Neural progenitor cell (in vitro differentiated cells): ENCODE data around the gene PHACTR2. TPM values are rescaled to one million over a fixed set of nuclear protein-coding genes. Genes with fewer than 3 reads are reported as not detected.

ENCODE experiments used
- DNase-seq: peaks from one replicate; pipeline ENCODE4 v3.0.0-alpha.2; 2016; ENCODE audit warnings: low spot score
- H2AFZ ChIP-seq: fragments of 200-600 bp; sonication (generic); replicated peaks from 2 replicates; pipeline ENCODE4 v1.6.1; 2016; ENCODE audit warnings: antibody characterized with exemption
- H3F3A ChIP-seq: fragments of 200-600 bp; sonication (generic); 2 replicates; pipeline ENCODE4 v1.6.1; 2016; ENCODE audit warnings: antibody characterized with exemption, low read depth
- H3K27ac ChIP-seq: fragments of 200-600 bp; sonication (generic); 2 replicates; pipeline ENCODE4 v1.5.1; 2016; ENCODE audit warnings: mild to moderate bottlenecking
- H3K27me3 ChIP-seq: fragments of 200-600 bp; sonication (generic); 2 replicates; pipeline ENCODE4 v1.6.1; 2016; ENCODE audit warnings: mild to moderate bottlenecking, moderate library complexity
- H3K36me3 ChIP-seq: fragments of 200-600 bp; sonication (generic); 2 replicates; pipeline ENCODE4 v1.5.1; 2016
- H3K4me1 ChIP-seq: fragments of 200-600 bp; sonication (generic); 2 replicates; pipeline ENCODE4 v1.6.1; 2016; ENCODE audit warnings: mixed run types
- H3K4me2 ChIP-seq: fragments of 200-600 bp; sonication (generic); 2 replicates; pipeline ENCODE4 v1.6.1; 2016
- H3K4me3 ChIP-seq: fragments of 200-600 bp; sonication (generic); 2 replicates; pipeline ENCODE4 v1.5.1; 2016
- H3K79me2 ChIP-seq: fragments of 200-600 bp; sonication (generic); 2 replicates; pipeline ENCODE4 v1.6.1; 2016; ENCODE audit warnings: low read depth
- H3K9ac ChIP-seq: fragments of 200-600 bp; sonication (generic); 2 replicates; pipeline ENCODE4 v1.6.1; 2016
- H3K9me3 ChIP-seq: fragments of 200-600 bp; sonication (generic); 2 replicates; pipeline ENCODE4 v1.5.1; 2016; ENCODE audit warnings: low read depth
- H4K20me1 ChIP-seq: fragments of 200-600 bp; sonication (generic); 2 replicates; pipeline ENCODE4 v1.6.1; 2016; ENCODE audit warnings: low read depth
- H3K27ac Mint-ChIP-seq: 3 replicates; pipeline ENCODE4 v1.8.0; 2021; ENCODE audit warnings: mixed read lengths
- H3K27me3 Mint-ChIP-seq: 2 replicates; pipeline ENCODE4 v1.8.0; 2022; ENCODE audit warnings: low read depth, mild to moderate bottlenecking, inconsistent platforms, moderate library complexity, mixed read lengths; ENCODE audit not compliant: insufficient read depth
- H3K36me3 Mint-ChIP-seq: 3 replicates; pipeline ENCODE4 v1.8.0; 2021; ENCODE audit warnings: mixed read lengths
- H3K4me1 Mint-ChIP-seq: 3 replicates; pipeline ENCODE4 v1.8.0; 2021; ENCODE audit warnings: mixed read lengths
- H3K4me3 Mint-ChIP-seq: 3 replicates; pipeline ENCODE4 v1.8.0; 2021; ENCODE audit warnings: mild to moderate bottlenecking, moderate library complexity, mixed read lengths
- H3K9me3 Mint-ChIP-seq: 3 replicates; pipeline ENCODE4 v1.8.0; 2020; ENCODE audit warnings: mixed read lengths
- EZH2 ChIP-seq: fragments of 200-600 bp; sonication (generic); IDR thresholded peaks from 2 replicates; pipeline ENCODE4 v1.6.1; 2017; ENCODE audit warnings: antibody characterized with exemption, mild to moderate bottlenecking, moderate library complexity
- EZH2phosphoT487 ChIP-seq: fragments of 200-600 bp; sonication (generic); IDR thresholded peaks from 2 replicates; pipeline ENCODE4 v1.6.1; 2017; ENCODE audit warnings: antibody characterized with exemption
- total RNA-seq: library from RNA; depleted of rRNA; stranded (reverse); fragments of >200 nt; gene quantifications from 2 replicates; pipeline ENCODE4 v1.2.3, GENCODE V29; 2015; ENCODE audit warnings: low replicate concordance
- TF ChIP-seq, protein P1 (sequence below): fragments of 200-600 bp; sonication (generic); IDR thresholded peaks from 2 replicates; pipeline ENCODE4 v1.5.1; 2017; ENCODE audit warnings: antibody characterized with exemption, mild to moderate bottlenecking

The PHACTR2 gene
- total RNA-seq, 1 donor from 2014 or later, result 45.4 TPM

DNA sequence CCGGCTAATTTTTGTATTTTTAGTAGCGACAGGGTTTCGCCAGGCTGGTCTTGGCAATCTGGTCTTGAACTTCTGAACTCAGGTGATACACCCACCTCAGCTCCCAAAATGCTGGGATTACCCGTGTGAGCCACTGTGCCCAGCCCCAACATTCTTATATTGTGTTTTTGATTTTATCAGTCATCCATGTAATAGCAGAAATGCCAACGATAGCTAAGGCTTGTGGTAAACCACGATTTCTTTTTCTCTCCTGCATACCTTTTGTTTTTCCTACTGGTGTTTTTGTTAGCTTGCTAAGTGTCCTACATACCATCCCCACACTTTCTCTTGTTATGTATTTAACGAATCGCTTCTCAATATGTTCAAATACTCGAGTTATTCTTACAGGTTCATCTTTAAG lies 12.1 kb downstream of the PHACTR2 start:
- no peak overlapping the region for H3K4me3 ChIP-seq
- H3K4me3 Mint-ChIP-seq, result no peak overlapping the region

DNA sequence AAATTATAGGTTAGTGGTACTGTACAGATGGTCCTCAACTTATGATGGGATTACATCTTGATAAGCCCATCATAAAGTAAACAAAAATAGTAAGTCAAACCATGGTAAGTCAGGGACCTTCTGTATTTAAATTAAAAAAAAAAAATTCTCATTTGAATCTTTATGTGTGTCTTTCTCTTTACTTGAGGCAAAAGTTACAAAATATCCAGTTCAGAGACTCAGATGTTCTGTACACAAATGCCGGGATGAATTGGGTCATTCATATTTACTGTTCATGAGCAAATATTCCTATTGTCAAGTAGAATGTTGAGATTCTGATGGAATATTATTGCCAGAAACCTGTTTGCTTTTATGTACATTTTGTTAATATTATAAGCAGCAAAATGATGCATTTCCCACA lies 13.4 kb downstream of the PHACTR2 start:
- Histone ChIP-seq H3K9ac (no peak overlapping the region), H3K27me3 (no peaks in the 10 kb centered on the region), H3K36me3 (no peaks in the 10 kb centered on the region), H3K4me3 (no peak overlapping the region), H3F3A (no peaks in the 10 kb centered on the region), H3K9me3 (no peaks in the 10 kb centered on the region), H2AFZ (no peak overlapping the region), H3K27ac (no peak overlapping the region), H4K20me1 (peaks cover 22% of the 10 kb centered on the region), H3K79me2 (peaks cover 96% of the 10 kb centered on the region), H3K4me1 (peaks cover 30% of the 10 kb centered on the region), H3K4me2 (peak overlapping the region; percentile 54)
- Mint-ChIP-seq H3K36me3 (peaks cover 15% of the 10 kb centered on the region), H3K4me1 (peaks cover 20% of the 10 kb centered on the region), H3K4me3 (no peak overlapping the region), H3K27me3 (no peaks in the 10 kb centered on the region), H3K9me3 (no peaks in the 10 kb centered on the region), H3K27ac (no peak overlapping the region)
- no peak for DNase-seq
- TF ChIP-seq, protein P1, sequence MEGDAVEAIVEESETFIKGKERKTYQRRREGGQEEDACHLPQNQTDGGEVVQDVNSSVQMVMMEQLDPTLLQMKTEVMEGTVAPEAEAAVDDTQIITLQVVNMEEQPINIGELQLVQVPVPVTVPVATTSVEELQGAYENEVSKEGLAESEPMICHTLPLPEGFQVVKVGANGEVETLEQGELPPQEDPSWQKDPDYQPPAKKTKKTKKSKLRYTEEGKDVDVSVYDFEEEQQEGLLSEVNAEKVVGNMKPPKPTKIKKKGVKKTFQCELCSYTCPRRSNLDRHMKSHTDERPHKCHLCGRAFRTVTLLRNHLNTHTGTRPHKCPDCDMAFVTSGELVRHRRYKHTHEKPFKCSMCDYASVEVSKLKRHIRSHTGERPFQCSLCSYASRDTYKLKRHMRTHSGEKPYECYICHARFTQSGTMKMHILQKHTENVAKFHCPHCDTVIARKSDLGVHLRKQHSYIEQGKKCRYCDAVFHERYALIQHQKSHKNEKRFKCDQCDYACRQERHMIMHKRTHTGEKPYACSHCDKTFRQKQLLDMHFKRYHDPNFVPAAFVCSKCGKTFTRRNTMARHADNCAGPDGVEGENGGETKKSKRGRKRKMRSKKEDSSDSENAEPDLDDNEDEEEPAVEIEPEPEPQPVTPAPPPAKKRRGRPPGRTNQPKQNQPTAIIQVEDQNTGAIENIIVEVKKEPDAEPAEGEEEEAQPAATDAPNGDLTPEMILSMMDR, result no peak
- TF ChIP-seq EZH2, result no peak
- TF ChIP-seq EZH2phosphoT487, result no peak

More for the DNA sequence above, 12.1 kb downstream of the PHACTR2 start:
- Histone ChIP-seq H3K27ac (no peak overlapping the region), H3K4me1 (peaks cover 30% of the 10 kb centered on the region), H3K9me3 (no peaks in the 10 kb centered on the region), H3K4me2 (peak overlapping the region; percentile 3), H3F3A (no peaks in the 10 kb centered on the region), H3K79me2 (peaks cover 96% of the 10 kb centered on the region), H3K27me3 (no peaks in the 10 kb centered on the region), H2AFZ (no peak overlapping the region), H3K9ac (no peak overlapping the region), H4K20me1 (peaks cover 22% of the 10 kb centered on the region), H3K36me3 (no peaks in the 10 kb centered on the region)
- no peaks in the 10 kb centered on the region for H3K9me3 Mint-ChIP-seq
- TF ChIP-seq EZH2phosphoT487, result no peak
- TF ChIP-seq EZH2, result no peak
- TF ChIP-seq, protein P1, result no peak
- H3K4me1 Mint-ChIP-seq, result peaks cover 20% of the 10 kb centered on the region
- no peak overlapping the region for H3K27ac Mint-ChIP-seq
- no peaks in the 10 kb centered on the region for H3K27me3 Mint-ChIP-seq
- peaks cover 15% of the 10 kb centered on the region for H3K36me3 Mint-ChIP-seq
- DNase-seq, result no peak

DNA sequence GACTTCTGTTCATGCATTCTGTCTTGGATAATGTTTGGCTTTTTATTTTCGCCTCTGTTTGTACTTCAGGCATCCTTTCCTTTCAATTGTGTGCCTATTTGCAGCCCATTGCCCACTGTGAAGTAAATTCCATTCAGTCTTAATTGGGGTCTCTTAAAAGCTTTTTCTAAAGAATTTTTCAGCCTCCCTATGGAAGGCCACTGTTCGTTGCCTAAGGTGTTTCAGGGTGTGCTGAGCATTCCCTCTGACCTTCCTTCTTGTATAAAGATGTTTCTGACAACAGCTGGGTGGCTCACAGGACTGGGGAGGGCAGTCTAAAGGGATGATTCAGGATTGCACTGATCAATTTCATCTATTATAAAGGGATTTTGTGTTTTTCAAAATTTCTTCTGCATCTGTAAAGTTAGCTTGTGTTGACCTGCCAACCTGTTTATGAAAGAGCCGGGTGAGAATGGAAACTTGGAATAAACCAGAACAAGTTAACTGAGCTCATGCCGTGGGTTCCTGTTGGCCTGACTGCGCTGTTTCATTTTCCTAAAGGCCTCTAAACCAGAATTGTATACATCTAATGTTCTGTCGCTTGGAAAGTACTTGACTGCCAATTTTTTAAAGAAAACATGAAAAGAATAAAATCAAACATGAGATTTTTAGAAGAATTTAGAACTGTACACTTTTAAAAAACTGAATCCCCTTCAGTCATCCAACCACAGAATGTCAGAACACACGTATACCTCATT lies 14.3 kb downstream of the PHACTR2 start:
- H3K27ac Mint-ChIP-seq, result no peak overlapping the region
- Histone ChIP-seq H2AFZ (no peak overlapping the region), H3K9ac (no peak overlapping the region), H3K27ac (no peak overlapping the region), H3K9me3 (no peaks in the 10 kb centered on the region), H3K27me3 (no peaks in the 10 kb centered on the region), H3K4me1 (peaks cover 30% of the 10 kb centered on the region), H3K36me3 (no peaks in the 10 kb centered on the region), H3K4me3 (no peak overlapping the region), H3K79me2 (peaks cover 91% of the 10 kb centered on the region), H3K4me2 (peak overlapping the region; percentile 54), H4K20me1 (peaks cover 22% of the 10 kb centered on the region), H3F3A (no peaks in the 10 kb centered on the region)
- TF ChIP-seq, protein P1, result no peak
- TF ChIP-seq EZH2phosphoT487, result no peak
- TF ChIP-seq EZH2, result no peak
- H3K9me3 Mint-ChIP-seq, result no peaks in the 10 kb centered on the region
- H3K27me3 Mint-ChIP-seq, result no peaks in the 10 kb centered on the region
- H3K4me1 Mint-ChIP-seq, result peaks cover 20% of the 10 kb centered on the region
- peaks cover 15% of the 10 kb centered on the region for H3K36me3 Mint-ChIP-seq
- H3K4me3 Mint-ChIP-seq, result no peak overlapping the region
- DNase-seq, result peak; percentile 35
